Endodermal cell (in vitro differentiated cells): ENCODE results near the gene VAV2. TPM values are rescaled to one million over a fixed set of nuclear protein-coding genes. Genes with fewer than 3 reads are reported as not detected.

Source experiments
- DNase-seq: peaks from one replicate; pipeline ENCODE4 v3.0.0-alpha.2; 2017
- H3K27ac ChIP-seq: 2 replicates; pipeline ENCODE4 v1.5.1; 2013; ENCODE audit warnings: mild to moderate bottlenecking, low read depth, low read length, moderate library complexity
- H3K27me3 ChIP-seq: 2 replicates; pipeline ENCODE4 v1.6.1; 2013; ENCODE audit warnings: mild to moderate bottlenecking, low read length, moderate library complexity; ENCODE audit not compliant: insufficient read depth, control insufficient read depth, poor library complexity, severe bottlenecking
- H3K36me3 ChIP-seq: 2 replicates; pipeline ENCODE4 v1.7.0; 2013; ENCODE audit warnings: mild to moderate bottlenecking, low read length, moderate library complexity; ENCODE audit not compliant: control insufficient read depth, insufficient read depth
- H3K4me1 ChIP-seq: one replicate; pipeline ENCODE4 v1.7.0; 2013; ENCODE audit warnings: low read length; ENCODE audit not compliant: control insufficient read depth, insufficient read depth
- H3K4me3 ChIP-seq: 2 replicates; pipeline ENCODE4 v1.5.1; 2013; ENCODE audit warnings: mild to moderate bottlenecking, low read length, moderate library complexity
- H3K9ac ChIP-seq: 2 replicates; pipeline ENCODE4 v1.6.1; 2013; ENCODE audit warnings: mild to moderate bottlenecking, low read length, moderate library complexity; ENCODE audit not compliant: poor library complexity, severe bottlenecking; ENCODE audit errors: extremely low read depth
- H3K9me3 ChIP-seq: 2 replicates; pipeline ENCODE4 v1.6.1; 2013; ENCODE audit warnings: mild to moderate bottlenecking, low read length, moderate library complexity; ENCODE audit not compliant: control insufficient read depth
- H3K27ac Mint-ChIP-seq: 2 replicates; pipeline ENCODE4 v1.8.0; 2020; ENCODE audit warnings: mixed read lengths
- H3K27me3 Mint-ChIP-seq: 2 replicates; pipeline ENCODE4 v1.8.0; 2021; ENCODE audit warnings: mild to moderate bottlenecking, mixed read lengths; ENCODE audit not compliant: insufficient read depth
- H3K36me3 Mint-ChIP-seq: 2 replicates; pipeline ENCODE4 v1.8.0; 2020; ENCODE audit warnings: low read depth, mixed read lengths
- H3K4me1 Mint-ChIP-seq: 2 replicates; pipeline ENCODE4 v1.8.0; 2020; ENCODE audit warnings: mixed read lengths
- H3K4me3 Mint-ChIP-seq: 2 replicates; pipeline ENCODE4 v1.8.0; 2020; ENCODE audit warnings: mild to moderate bottlenecking, moderate library complexity, mixed read lengths
- H3K9me3 Mint-ChIP-seq: 2 replicates; pipeline ENCODE4 v1.8.0; 2020; ENCODE audit warnings: mild to moderate bottlenecking, mixed read lengths
- CTCF ChIP-seq: fragments of 200-600 bp; sonication (generic); conservative IDR thresholded peaks from 2 replicates; pipeline ENCODE4 v1.5.0; 2021; ENCODE audit warnings: antibody characterized with exemption, mild to moderate bottlenecking
- WGBS, 2 experiments: methylation state at CpG; one replicate each; pipeline versions ENCODE4 v1.1.5 to v1.1.7; 2013; ENCODE audit warnings: missing lambda C conversion rate in 2 of 2, mixed read lengths in 1 of 2; ENCODE audit not compliant: insufficient coverage in 1 of 2, insufficient read length in 1 of 2; 5-methylcytosine and 5-hydroxymethylcytosine counted together
- total RNA-seq, 2 donors: library from RNA; stranded (reverse); fragmentation: NEBNext Ultra II Directional in 1 of 2; extraction: Animal tissue kit (Norgen Biotek cat#: 25700) in 1 of 2; gene quantifications; 2 replicates in 1 of 2; 3 replicates in 1 of 2; pipeline ENCODE4 v1.2.1, GENCODE V29; 2021

Gene VAV2
- total RNA-seq, 2 donors from 2014 or later, result 29.8 to 35.9 TPM

- H3K9me3 Mint-ChIP-seq, result peaks cover 1% of the 10 kb centered on the region
- 89 to 92% methylated on average over 22 to 31 of the region's 31 CpGs for WGBS, 2 experiments
- H3K27me3 Mint-ChIP-seq, result no peaks in the 10 kb centered on the region
- no peak overlapping the region for H3K4me3 ChIP-seq
- DNase-seq, result no peak
- no peaks in the 10 kb centered on the region for H3K9me3 ChIP-seq
- H3K9ac ChIP-seq, result no peak overlapping the region
- H3K36me3 Mint-ChIP-seq, result peaks cover 2% of the 10 kb centered on the region
- H3K27ac Mint-ChIP-seq, result peak overlapping the region; percentile 87
- no peaks in the 10 kb centered on the region for H3K4me1 Mint-ChIP-seq
- H3K4me1 ChIP-seq, result no peaks in the 10 kb centered on the region
- H3K4me3 Mint-ChIP-seq, result no peak overlapping the region
- TF ChIP-seq CTCF, result no peak
- no peaks in the 10 kb centered on the region for H3K36me3 ChIP-seq
- H3K27me3 ChIP-seq, result no peaks in the 10 kb centered on the region
- H3K27ac ChIP-seq, result no peak overlapping the region
These were observed 43.3 kb downstream of the VAV2 start for GRCh38 chr9:133948561-133949485.

GRCh38 chr9:133948131-133948530 lies 44.0 kb downstream of the VAV2 start:
- H3K27ac ChIP-seq, result no peak overlapping the region
- H3K9me3 Mint-ChIP-seq, result peaks cover 1% of the 10 kb centered on the region
- no peak for TF ChIP-seq CTCF
- no peaks in the 10 kb centered on the region for H3K4me1 ChIP-seq
- H3K27ac Mint-ChIP-seq, result peak overlapping the region; percentile 87
- H3K4me3 Mint-ChIP-seq, result no peak overlapping the region
- H3K36me3 Mint-ChIP-seq, result peaks cover 2% of the 10 kb centered on the region
- H3K4me3 ChIP-seq, result no peak overlapping the region
- H3K9ac ChIP-seq, result no peak overlapping the region
- WGBS, 2 experiments, result 88 to 96% methylated on average over 15 to 16 of the region's 16 CpGs
- DNase-seq, result no peak
- H3K9me3 ChIP-seq, result no peaks in the 10 kb centered on the region
- H3K4me1 Mint-ChIP-seq, result no peaks in the 10 kb centered on the region
- H3K27me3 ChIP-seq, result no peaks in the 10 kb centered on the region
- no peaks in the 10 kb centered on the region for H3K27me3 Mint-ChIP-seq
- no peaks in the 10 kb centered on the region for H3K36me3 ChIP-seq

- no peaks in the 10 kb centered on the region for H3K27me3 ChIP-seq
- H3K4me3 Mint-ChIP-seq, result no peak overlapping the region
- H3K9ac ChIP-seq, result no peak overlapping the region
- no peak overlapping the region for H3K4me3 ChIP-seq
- H3K36me3 Mint-ChIP-seq, result peaks cover 2% of the 10 kb centered on the region
- H3K27ac Mint-ChIP-seq, result no peak overlapping the region
- WGBS, 2 experiments, result 89 to 93% methylated on average over 11 to 18 of the region's 18 CpGs
- no peak overlapping the region for H3K27ac ChIP-seq
- TF ChIP-seq CTCF, result no peak
- no peaks in the 10 kb centered on the region for H3K9me3 Mint-ChIP-seq
- H3K9me3 ChIP-seq, result no peaks in the 10 kb centered on the region
- H3K4me1 Mint-ChIP-seq, result no peaks in the 10 kb centered on the region
- H3K27me3 Mint-ChIP-seq, result no peaks in the 10 kb centered on the region
- no peaks in the 10 kb centered on the region for H3K36me3 ChIP-seq
- H3K4me1 ChIP-seq, result no peaks in the 10 kb centered on the region
- no peak for DNase-seq
These were observed 45.2 kb downstream of the VAV2 start for GRCh38 chr9:133946840-133947486.
